ENCODE data around the gene CACNA2D1.

DNA sequence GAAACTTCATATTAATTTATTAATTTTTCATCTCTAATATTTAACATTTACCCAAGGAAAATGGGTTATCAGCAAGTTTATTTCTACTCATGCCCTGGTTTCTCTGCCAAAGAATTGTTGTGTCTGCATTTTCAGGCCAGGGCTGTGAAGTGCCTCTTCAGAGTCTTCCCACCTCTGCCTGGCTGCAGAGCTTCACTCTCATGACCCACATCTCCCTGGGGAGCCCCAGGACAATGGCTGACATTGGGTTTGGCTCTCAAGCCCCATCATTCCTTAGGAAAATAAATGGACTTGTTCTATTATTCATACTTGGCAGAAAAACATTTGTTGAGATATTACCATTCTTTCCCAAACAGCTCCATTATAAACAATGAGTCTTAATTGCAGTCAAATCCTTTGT, 30.3 kb downstream of the CACNA2D1 start:
- TF ChIP-seq BCL6 (CRISPR knock-in tag; IDR thresholded peaks at IDR 0.05): no peak
- no peak for TF ChIP-seq POLR2A (conservative IDR thresholded peaks at IDR 0.05)
- TF ChIP-seq FOXM1 (IDR thresholded peaks at IDR 0.05; ENCODE audit: low read depth): no peak
- TF ChIP-seq FOXM1 (CRISPR knock-in tag; IDR thresholded peaks at IDR 0.05; ENCODE audit: low read depth): no peak
- no peak for TF ChIP-seq CREM (IDR thresholded peaks at IDR 0.05; ENCODE audit: low read depth)

All from K562 (cell line).